Stimulated activated effector memory CD8-positive, alpha-beta T cell treated with anti-CD3 and anti-CD28 coated beads, Interleukin-12 subunit alpha, Interleukin-12 subunit beta, amount 100 ng/mL, for 72 hours (primary cell): ENCODE results near the gene TTC34.
A peak's percentile ranks its signal among the peaks of the same experiment; 100 is the strongest.
"Not testable (repeated sequence)": the region's sequence is repeated elsewhere in the genome, so short reads cannot be mapped to it uniquely, and the experiment has no call there.

ENCODE experiments used
- ATAC-seq: fragments of 150-1000 bp; cut with Tn5 transposase; 2 replicates; pipeline ENCODE4 v1.10.0; 2021
- DNase-seq, 2 donors: peaks; one replicate each; pipeline ENCODE4 v3.0.0; 2021 to 2022; ENCODE audit warnings: low spot score in 2 of 2
- H3K27ac Mint-ChIP-seq: one replicate; pipeline ENCODE4 v1.8.0; 2022; ENCODE audit warnings: mild to moderate bottlenecking, mixed read lengths
- H3K36me3 Mint-ChIP-seq: one replicate; pipeline ENCODE4 v1.8.0; 2022; ENCODE audit warnings: mild to moderate bottlenecking, mixed read lengths
- H3K4me1 Mint-ChIP-seq: one replicate; pipeline ENCODE4 v1.8.0; 2022; ENCODE audit warnings: mixed read lengths
- H3K4me3 Mint-ChIP-seq: one replicate; pipeline ENCODE4 v1.8.0; 2022; ENCODE audit warnings: mild to moderate bottlenecking, mixed read lengths
- H3K9me3 Mint-ChIP-seq: one replicate; pipeline ENCODE4 v1.8.0; 2022; ENCODE audit warnings: mixed read lengths

Gene TTC34

DNA sequence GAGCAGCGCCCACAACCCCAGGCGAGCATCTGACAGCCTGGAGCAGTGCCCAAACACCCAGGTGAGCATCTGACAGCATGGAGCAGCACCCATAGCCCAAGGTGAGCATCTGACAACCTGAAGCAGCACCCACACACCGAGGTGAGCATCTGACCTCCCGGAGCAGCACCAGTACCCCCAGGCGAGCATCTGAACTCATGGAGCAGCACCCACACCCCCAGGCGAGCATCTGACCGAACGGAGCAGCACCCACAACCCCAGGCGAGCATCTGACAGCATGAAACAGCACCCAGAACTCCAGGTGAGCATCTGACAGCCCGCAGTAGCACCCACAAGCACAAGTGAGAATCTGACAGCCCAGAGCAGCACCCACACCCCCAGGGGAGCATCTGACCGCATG lies 129.8 kb downstream of the TTC34 start:
- H3K4me1 Mint-ChIP-seq = not testable (repeated sequence)

GRCh38 chr1:2659806-2660205 lies 141.7 kb downstream of the TTC34 start:
- not testable (repeated sequence) for H3K27ac Mint-ChIP-seq, ATAC-seq, H3K36me3 Mint-ChIP-seq, DNase-seq, H3K9me3 Mint-ChIP-seq, H3K4me1 Mint-ChIP-seq, H3K4me3 Mint-ChIP-seq

More for the DNA sequence above, 129.8 kb downstream of the TTC34 start:
- H3K9me3 Mint-ChIP-seq, ATAC-seq, H3K27ac Mint-ChIP-seq, H3K36me3 Mint-ChIP-seq, H3K4me3 Mint-ChIP-seq: not testable (repeated sequence)
- peak in 1 of 2 donors; percentile 50 for DNase-seq

DNA sequence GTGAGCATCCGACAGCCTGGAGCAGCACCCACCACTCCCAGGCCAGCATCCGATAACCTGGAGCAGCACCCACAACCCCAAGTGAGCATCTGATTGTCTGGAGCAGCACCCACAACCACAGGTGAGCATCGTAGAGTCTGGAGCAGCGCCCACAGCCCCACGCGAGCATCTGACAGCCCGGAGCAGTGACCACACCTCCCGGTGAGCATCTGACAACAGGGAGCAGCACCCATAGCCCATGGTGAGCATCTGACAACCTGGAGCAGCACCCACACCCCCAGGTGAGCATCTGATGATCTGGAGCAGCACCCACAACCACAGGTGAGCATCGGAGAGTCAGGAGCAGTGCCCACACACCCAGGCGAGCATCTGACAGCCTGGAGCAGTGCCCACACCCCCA lies 143.6 kb downstream of the TTC34 start:
- not testable (repeated sequence) for DNase-seq, ATAC-seq, H3K36me3 Mint-ChIP-seq, H3K27ac Mint-ChIP-seq, H3K9me3 Mint-ChIP-seq, H3K4me3 Mint-ChIP-seq
- peaks cover 14% of the 10 kb centered on the region for H3K4me1 Mint-ChIP-seq

GRCh38 chr1:2657124-2657523 lies 144.4 kb downstream of the TTC34 start:
- H3K9me3 Mint-ChIP-seq, DNase-seq, ATAC-seq, H3K4me3 Mint-ChIP-seq, H3K36me3 Mint-ChIP-seq, H3K27ac Mint-ChIP-seq: not testable (repeated sequence)
- peaks cover 14% of the 10 kb centered on the region for H3K4me1 Mint-ChIP-seq

DNA sequence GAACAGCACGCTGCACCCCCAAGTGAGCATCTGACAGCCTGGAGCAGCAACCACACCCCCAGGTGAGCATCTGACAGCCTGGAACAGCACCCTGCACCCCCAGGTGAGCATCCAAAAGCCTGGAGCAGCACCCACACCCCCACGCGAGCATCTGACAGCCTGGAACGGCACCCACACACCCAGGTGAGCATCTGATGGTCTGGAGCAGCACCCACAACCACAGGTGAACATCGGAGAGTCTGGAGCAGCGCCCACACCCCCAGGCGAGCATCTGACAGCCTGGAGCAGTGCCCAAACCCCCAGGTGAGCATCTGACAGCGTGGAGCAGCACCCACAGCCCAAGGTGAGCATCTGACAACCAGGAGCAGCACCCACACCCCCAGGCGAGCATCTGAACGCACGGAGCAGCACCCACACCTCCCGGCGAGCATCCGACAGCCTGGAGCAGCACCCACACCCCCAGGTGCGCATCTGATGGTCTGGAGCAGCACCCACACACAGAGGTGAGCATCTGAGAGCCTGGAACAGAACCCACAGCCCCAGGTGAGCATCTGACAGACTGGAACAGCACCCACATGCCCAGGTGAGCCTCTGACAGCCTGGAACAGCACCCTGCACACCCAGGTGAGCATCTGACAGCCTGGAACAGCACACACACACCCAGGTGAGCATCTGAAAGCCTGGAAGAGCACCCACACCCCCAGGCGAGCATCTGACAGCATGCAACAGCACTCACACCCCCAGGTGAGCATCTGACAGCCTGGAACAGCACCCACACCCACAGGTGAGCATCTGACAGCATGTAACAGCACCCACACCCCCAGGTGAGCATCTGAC lies 145.7 kb downstream of the TTC34 start:
- not testable (repeated sequence) for H3K4me3 Mint-ChIP-seq, DNase-seq

DNA sequence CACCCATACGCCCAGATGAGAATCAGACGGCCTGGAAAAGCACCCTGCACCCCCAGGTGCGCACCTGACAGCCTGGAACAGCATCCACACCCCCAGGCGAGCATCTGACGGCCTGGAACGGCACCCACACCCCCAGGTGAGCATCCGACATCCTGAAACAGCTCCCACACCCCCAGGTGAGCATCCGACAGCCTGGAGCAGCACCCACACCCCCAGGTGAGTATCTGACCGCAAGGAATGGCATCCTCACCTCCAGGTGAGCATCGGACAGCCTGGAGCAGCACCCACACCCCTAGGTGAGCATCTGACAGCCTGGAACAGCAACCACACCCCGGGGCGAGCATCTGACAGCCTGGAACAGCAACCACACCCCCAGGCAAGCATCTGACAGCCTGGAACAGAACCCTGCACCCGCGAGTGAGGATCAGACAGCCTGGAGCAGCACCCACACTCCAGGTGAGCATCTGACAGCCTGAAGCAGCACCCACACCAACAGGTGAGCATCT lies 147.0 kb downstream of the TTC34 start:
- not testable (repeated sequence) for H3K9me3 Mint-ChIP-seq, H3K4me3 Mint-ChIP-seq, DNase-seq, H3K36me3 Mint-ChIP-seq, ATAC-seq
- H3K4me1 Mint-ChIP-seq = peaks cover 14% of the 10 kb centered on the region
- H3K27ac Mint-ChIP-seq = peak overlapping the region; percentile 74

More for the DNA sequence above, 145.7 kb downstream of the TTC34 start:
- H3K9me3 Mint-ChIP-seq, H3K27ac Mint-ChIP-seq, ATAC-seq, H3K36me3 Mint-ChIP-seq: not testable (repeated sequence)
- peaks cover 14% of the 10 kb centered on the region for H3K4me1 Mint-ChIP-seq

DNA sequence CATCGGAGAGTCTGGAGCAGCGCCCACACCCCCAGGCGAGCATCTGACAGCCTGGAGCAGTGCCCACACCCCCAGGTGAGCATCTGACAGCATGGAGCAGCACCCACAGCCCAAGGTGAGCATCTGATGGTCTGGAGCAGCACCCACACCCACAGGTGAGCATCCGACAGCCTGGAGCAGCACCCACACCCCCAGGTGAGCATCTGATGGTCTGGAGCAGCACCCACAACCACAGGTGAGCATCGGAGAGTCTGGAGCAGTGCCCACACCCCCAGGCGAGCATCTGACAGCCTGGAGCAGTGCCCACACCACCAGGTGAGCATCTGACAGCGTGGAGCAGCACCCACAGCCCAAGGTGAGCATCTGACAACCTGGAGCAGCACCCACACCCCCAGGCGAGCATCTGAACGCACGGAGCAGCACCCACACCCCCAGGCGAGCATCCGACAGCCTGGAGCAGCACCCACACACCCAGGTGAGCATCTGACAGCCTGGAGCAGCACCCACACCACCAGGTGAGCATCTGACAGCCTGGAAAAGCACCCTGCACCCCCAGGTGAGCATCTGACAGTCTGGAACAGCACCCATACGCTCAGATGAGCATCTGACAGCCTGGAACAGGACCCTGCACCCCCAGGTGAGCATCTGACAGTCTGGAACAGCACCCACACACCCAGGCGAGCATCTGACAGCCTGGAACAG lies 147.6 kb downstream of the TTC34 start:
- not testable (repeated sequence) for H3K9me3 Mint-ChIP-seq, ATAC-seq, H3K4me3 Mint-ChIP-seq, H3K36me3 Mint-ChIP-seq
- peaks cover 14% of the 10 kb centered on the region for H3K4me1 Mint-ChIP-seq
- peak overlapping the region; percentile 74 for H3K27ac Mint-ChIP-seq
- peak in 1 of 2 donors; percentile 71 for DNase-seq

DNA sequence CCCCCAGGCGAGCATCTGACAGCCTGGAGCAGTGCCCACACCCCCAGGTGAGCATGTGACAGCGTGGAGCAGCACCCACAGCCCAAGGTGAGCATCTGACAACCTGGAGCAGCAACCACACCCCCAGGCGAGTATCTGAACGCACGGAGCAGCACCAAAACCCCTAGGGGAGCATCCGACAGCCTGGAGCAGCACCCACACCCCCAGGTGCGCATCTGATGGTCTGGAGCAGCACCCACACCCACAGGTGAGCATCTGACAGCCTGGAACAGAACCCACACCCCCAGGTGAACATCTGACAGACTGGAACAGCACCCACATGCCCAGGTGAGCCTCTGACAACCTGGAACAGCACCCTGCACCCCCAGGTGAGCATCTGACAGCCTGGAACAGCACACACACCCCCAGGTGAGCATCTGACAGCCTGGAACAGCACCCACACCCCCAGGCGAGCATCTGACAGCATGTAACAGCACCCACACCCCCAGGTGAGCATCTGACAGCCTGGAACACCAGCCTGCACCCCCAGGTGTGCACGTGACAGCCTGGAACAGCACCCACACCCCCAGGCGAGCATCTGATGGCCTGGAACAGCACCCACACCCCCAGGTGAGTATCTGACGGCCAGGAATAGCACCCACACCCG lies 148.4 kb downstream of the TTC34 start:
- Mint-ChIP-seq H3K4me1 (peaks cover 14% of the 10 kb centered on the region), H3K27ac (peak overlapping the region; percentile 74)
- H3K4me3 Mint-ChIP-seq, ATAC-seq, H3K9me3 Mint-ChIP-seq, DNase-seq, H3K36me3 Mint-ChIP-seq: not testable (repeated sequence)

GRCh38 chr1:2652152-2652925 lies 149.2 kb downstream of the TTC34 start:
- ATAC-seq, H3K4me3 Mint-ChIP-seq, H3K27ac Mint-ChIP-seq, H3K9me3 Mint-ChIP-seq, H3K36me3 Mint-ChIP-seq, DNase-seq: not testable (repeated sequence)
- peaks cover 14% of the 10 kb centered on the region for H3K4me1 Mint-ChIP-seq

DNA sequence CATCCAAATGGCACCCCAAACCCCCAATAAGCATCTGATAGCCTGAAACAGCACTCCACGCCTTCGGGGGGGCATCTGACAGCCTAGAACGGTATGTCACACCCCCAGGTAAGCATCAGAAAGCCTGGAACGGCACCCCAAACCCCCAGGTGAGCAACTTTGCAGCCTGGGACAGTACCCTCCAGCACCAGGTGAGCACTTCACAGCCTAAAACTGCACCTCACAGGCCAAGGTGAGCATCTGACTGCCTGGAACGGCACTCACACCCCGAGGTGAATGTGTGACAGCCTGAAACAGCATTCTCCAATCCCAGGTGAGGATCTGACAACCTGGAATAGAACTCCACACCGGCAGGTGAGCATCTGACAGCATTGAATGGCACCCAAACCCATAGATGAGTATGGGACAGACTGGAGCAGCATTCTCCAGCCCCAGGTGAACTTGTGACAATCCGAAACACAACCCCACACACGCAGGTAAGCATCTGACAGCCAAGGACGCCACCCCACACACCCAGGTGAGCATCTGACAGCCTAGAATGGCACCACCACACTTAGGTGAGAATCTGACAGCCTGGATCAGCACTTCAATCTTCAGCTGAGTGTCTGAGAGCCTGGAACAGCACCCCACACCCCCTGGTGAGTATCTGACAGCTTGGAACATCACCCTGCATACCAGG lies 150.4 kb downstream of the TTC34 start:
- no peak for DNase-seq
- no peak for ATAC-seq
- H3K9me3 Mint-ChIP-seq = peaks cover 12% of the 10 kb centered on the region
- H3K4me3 Mint-ChIP-seq = no peak overlapping the region
- H3K36me3 Mint-ChIP-seq = no peaks in the 10 kb centered on the region
- H3K4me1 Mint-ChIP-seq = peaks cover 14% of the 10 kb centered on the region
- H3K27ac Mint-ChIP-seq = no peak overlapping the region

- H3K4me3 Mint-ChIP-seq = no peak overlapping the region
- no peak for ATAC-seq
- no peak overlapping the region for H3K27ac Mint-ChIP-seq
- H3K36me3 Mint-ChIP-seq = no peaks in the 10 kb centered on the region
- DNase-seq = no peak
- peaks cover 15% of the 10 kb centered on the region for H3K4me1 Mint-ChIP-seq
- peaks cover 12% of the 10 kb centered on the region for H3K9me3 Mint-ChIP-seq
Observed at GRCh38 chr1:2646837-2647236, 154.7 kb downstream of the TTC34 start.

DNA sequence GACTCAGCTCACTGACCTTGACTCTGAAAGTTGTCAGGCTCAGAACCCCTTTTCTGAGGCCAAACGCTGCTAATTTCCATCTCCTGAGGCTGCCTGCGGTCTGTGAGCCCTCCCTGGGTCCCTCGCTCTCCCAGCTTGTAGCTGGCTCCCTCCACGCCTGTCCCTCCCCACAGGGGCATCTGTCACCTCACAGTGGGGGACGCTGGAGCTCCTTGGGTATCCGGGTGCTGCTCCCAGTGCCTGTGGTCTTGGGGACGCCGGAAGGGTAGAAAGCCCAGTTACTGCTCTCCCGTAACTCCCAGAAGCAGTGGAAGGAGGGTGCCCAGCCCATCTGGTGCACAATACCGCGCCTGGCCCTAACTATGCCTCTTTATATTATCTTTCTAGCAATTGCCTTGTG lies 155.7 kb downstream of the TTC34 start:
- no peak for ATAC-seq
- no peaks in the 10 kb centered on the region for H3K36me3 Mint-ChIP-seq
- no peak overlapping the region for H3K27ac Mint-ChIP-seq
- no peak for DNase-seq
- peaks cover 12% of the 10 kb centered on the region for H3K9me3 Mint-ChIP-seq
- no peak overlapping the region for H3K4me3 Mint-ChIP-seq
- peaks cover 15% of the 10 kb centered on the region for H3K4me1 Mint-ChIP-seq

DNA sequence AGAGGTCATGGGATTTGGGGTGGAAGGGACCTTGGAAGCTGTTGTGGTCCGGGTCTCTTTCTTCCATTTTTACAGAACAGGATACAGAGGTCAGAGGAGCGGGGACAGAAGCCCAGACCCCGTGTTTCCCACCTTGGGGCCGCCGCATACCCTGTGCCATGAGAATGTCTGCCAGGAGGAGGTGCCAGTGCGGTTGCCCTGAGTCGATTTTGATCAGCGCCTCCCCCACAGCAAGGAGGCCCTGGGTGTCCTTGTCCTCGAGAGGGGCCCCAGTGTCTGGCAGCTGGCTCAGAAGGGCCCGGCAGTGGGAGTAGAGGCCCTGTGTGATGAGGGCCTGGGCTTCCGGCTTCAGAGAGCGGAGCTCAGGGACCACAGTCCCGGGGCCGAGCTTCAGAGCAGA lies 156.3 kb downstream of the TTC34 start:
- ATAC-seq = no peak
- Mint-ChIP-seq H3K27ac (no peak overlapping the region), H3K4me1 (peaks cover 15% of the 10 kb centered on the region), H3K9me3 (peaks cover 12% of the 10 kb centered on the region), H3K4me3 (no peak overlapping the region), H3K36me3 (no peaks in the 10 kb centered on the region)
- no peak for DNase-seq

DNA sequence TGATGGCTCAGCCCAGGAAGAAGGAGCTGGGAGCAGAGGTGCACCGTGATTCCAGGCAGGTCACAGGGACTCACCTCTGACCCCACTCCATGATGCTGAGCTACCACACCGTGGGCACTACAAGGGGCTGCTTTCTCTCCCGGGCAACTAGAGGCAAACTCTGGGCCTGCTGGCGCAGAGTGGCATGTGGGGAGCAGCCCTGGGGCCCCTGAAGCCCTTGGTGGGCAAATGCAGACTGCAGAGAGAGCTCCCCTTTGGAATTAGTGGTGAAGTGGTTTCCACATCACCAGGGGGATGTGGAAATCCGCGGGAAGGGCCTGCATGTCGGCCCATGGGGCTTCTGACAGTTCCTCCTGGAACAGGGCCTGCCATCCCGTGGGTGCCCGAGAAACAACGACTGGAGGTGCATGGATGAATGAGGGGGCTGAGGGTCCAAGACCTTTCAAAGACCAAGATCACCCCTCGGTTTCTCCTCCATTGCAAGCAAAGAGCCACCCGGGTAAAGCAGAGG lies 156.8 kb downstream of the TTC34 start:
- DNase-seq (no peak), ATAC-seq (no peak)
- H3K9me3 Mint-ChIP-seq = peaks cover 12% of the 10 kb centered on the region
- H3K4me3 Mint-ChIP-seq = no peak overlapping the region
- H3K27ac Mint-ChIP-seq = no peak overlapping the region
- H3K4me1 Mint-ChIP-seq = peaks cover 15% of the 10 kb centered on the region
- H3K36me3 Mint-ChIP-seq = no peaks in the 10 kb centered on the region
